HG02870 (cell line): ENCODE results near the gene SPATA6.

Experiments used
- ATAC-seq: cut with Tn5 transposase; IDR thresholded peaks from one replicate; pipeline ENCODE4 v1.9.1; 2021; ENCODE audit warnings: mild to moderate bottlenecking, moderate library complexity; ENCODE audit not compliant: unreplicated experiment

The SPATA6 gene

DNA sequence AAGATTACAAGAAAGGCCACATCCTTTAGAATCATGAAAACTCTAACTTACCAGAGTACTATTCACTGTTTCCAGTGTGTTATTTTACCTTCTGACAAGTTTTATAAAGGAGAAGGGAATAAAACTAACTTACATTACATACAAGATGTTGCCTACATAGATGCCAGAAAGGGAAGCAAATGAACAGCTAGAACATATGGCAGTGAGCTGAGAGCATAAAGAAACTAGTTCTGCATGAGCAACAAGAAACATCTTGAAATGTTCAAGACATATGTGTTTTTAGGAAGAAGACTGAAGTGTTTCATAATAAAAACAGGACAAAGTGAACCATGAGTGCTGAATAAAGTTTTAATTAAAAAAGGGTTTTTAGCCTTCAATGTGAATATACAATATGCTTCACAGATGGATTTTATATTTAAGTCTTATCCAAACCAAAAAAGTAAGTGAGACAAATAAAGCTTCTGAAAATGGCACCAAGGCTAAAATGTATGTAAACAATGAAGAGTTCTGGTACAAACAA, 210.1 kb downstream of the SPATA6 start:
- no peak for ATAC-seq

DNA sequence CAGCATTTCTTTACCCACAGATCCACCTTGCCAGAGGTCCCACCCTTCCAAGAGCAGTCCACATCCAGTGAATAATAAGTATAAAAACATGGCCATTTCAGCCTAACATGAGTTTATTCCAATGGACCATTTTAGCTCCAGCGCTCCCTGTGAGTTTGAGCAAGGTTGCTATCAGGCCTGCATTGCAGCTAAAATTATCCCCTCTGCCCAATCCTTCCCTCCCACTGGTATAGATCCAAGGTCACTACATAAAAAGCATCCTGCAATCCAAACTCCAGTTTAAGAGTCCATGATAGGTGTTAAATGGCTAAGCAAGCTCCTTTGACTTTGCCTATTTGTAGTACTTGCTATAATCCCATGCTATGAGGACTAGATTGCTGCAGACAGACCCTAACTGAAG, 213.9 kb downstream of the SPATA6 start:
- ATAC-seq, result no peak

DNA sequence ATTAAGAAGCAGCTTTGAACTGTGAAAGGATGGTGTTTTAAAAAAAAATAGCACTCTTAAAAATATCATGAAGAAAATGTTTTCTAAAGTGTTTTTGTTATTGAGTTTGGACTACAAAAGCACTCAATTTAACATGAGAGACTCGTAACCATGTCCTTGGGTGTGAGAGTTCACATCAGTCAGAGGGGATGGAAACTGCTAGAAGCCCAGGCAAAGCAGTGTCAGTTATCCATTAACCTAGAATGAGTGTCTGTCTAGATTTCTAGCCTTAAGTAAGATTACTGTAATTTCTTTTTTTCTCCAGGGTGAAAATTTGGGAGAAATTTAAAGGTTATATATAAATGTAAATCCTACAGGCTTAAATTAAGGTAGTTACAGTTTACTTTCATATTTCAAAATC, 217.8 kb downstream of the SPATA6 start:
- no peak for ATAC-seq

GRCh38 chr1:48251821-48252220, 220.2 kb downstream of the SPATA6 start:
- ATAC-seq, result no peak

GRCh38 chr1:48251323-48251722, 220.7 kb downstream of the SPATA6 start:
- no peak for ATAC-seq

- ATAC-seq, result no peak
These were observed 221.4 kb downstream of the SPATA6 start for GRCh38 chr1:48250572-48250971.

GRCh38 chr1:48249868-48250267, 222.1 kb downstream of the SPATA6 start:
- no peak for ATAC-seq

DNA sequence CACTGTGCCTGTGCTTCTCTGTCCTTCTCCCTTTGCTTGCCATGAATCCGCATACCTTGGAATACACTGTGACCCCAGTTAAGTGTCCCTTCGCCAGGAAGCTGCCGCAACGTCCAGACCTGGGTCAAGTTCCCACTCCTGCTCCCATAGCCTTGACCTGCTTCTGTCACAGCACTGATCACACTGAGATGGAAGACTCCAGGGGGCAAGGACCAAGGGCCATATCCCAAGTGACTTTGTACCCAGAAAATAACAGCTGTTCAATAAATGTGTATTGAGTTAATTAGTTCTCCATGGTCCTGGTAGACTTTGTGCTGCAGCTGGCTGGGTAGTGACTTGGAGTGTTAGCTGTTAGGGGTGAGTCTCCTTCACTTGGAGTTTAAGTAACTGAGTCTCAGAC, 223.6 kb downstream of the SPATA6 start:
- no peak for ATAC-seq

- no peak for ATAC-seq
These were observed 225.3 kb downstream of the SPATA6 start for GRCh38 chr1:48246727-48247126.
